Rectal smooth muscle tissue (tissue), 1 donor: ENCODE measurements around the gene NOVA1.

Experiments used
- H3K27ac ChIP-seq: one replicate; pipeline ENCODE4 v1.7.0; 2013; ENCODE audit warnings: low read depth, low read length, inconsistent platforms
- H3K27me3 ChIP-seq: one replicate; pipeline ENCODE4 v1.7.0; 2013; ENCODE audit warnings: low read length; ENCODE audit not compliant: control insufficient read depth, insufficient read depth
- H3K36me3 ChIP-seq: one replicate; pipeline ENCODE4 v1.7.0; 2013; ENCODE audit warnings: low read length; ENCODE audit not compliant: control insufficient read depth, insufficient read depth
- H3K4me1 ChIP-seq: one replicate; pipeline ENCODE4 v1.7.0; 2013; ENCODE audit warnings: low read length; ENCODE audit not compliant: control insufficient read depth, insufficient read depth
- H3K4me3 ChIP-seq: one replicate; pipeline ENCODE4 v1.7.0; 2013; ENCODE audit warnings: low read length
- H3K9ac ChIP-seq: one replicate; pipeline ENCODE4 v1.7.0; 2013; ENCODE audit warnings: low read length

The NOVA1 gene

DNA sequence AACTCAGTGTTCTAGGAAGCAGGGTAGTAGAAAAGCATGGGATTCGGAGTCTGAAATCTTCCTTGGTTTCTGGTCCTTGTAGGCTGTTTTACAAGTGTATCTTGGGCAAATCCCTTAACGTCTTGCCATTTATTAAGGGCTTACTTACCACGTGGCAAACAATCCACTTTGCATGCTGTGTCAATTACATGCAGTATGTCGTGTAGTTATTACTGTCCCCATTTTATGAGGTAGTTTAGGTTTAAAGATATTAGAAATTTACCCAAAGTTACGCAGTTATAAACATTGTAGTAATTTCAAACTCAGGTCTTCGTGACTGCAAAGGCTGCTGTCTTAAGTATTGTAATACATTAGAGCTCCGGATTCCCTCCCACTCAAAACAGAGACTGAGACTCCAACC lies 1.5 kb upstream of the NOVA1 start:
- H3K4me3 ChIP-seq = peak overlapping the region; percentile 75
- H3K27me3 ChIP-seq = no peaks in the 10 kb centered on the region
- H3K4me1 ChIP-seq = no peaks in the 10 kb centered on the region
- no peak overlapping the region for H3K27ac ChIP-seq
- H3K9ac ChIP-seq = no peak overlapping the region
- H3K36me3 ChIP-seq = no peaks in the 10 kb centered on the region

DNA sequence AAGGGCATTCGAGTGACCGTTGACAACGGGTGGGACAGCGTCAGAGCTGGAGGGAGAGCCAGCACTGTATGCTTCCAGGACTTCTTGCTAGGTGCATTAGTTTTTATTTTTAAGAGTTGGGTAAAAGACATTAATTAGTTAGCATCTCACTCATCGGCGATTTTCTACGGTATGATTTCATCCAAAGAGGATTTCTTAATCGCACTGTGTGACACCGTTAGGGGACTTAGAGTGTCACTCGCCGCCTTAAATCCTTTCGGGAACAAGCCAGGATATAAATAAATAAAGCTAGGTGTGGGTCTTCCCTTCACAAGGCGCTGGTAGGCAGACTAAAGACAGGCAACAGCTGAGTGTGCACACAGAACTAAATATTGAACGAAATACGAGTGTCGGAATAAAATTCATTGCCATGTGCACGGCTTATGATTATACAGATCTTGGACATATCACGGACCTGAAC lies 869 bp upstream of the NOVA1 start:
- Histone ChIP-seq H3K4me1 (no peaks in the 10 kb centered on the region), H3K27ac (peak overlapping the region; percentile 88), H3K36me3 (no peaks in the 10 kb centered on the region), H3K9ac (no peak overlapping the region), H3K4me3 (peak overlapping the region; percentile 75), H3K27me3 (no peaks in the 10 kb centered on the region)

DNA sequence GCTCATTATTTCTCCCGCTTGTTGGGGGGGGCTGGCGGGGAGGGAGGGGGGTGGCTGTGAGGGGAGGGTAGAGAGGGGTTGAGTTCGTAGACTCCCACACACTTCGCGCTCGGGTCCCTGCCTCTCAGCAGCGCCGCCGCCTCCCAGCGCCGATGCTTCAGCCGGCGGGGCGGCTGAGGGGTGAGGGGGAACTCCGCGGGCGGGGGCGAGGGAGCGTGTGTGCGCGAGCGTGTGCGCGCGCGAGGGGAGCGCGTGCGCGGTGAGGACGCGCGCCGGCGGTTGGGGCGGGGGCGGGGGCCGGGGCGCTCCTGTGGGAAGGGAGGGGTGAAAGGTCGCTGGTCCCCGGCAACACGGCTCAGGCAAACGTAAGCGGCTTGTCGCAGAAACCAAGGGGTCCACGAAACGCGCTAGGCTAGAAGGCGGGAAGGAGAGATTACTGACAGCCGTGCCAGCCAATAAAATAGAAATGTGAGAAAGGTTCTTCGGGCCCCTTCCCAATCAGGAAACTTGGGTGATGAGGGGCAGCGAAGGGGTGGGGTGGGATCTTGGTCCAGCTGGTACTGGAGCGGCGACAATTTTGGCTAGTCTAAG lies 343 bp upstream of the NOVA1 start:
- Histone ChIP-seq H3K9ac (no peak overlapping the region), H3K27me3 (no peaks in the 10 kb centered on the region), H3K27ac (peak overlapping the region; percentile 88), H3K36me3 (no peaks in the 10 kb centered on the region), H3K4me1 (no peaks in the 10 kb centered on the region), H3K4me3 (peak overlapping the region; percentile 89)

DNA sequence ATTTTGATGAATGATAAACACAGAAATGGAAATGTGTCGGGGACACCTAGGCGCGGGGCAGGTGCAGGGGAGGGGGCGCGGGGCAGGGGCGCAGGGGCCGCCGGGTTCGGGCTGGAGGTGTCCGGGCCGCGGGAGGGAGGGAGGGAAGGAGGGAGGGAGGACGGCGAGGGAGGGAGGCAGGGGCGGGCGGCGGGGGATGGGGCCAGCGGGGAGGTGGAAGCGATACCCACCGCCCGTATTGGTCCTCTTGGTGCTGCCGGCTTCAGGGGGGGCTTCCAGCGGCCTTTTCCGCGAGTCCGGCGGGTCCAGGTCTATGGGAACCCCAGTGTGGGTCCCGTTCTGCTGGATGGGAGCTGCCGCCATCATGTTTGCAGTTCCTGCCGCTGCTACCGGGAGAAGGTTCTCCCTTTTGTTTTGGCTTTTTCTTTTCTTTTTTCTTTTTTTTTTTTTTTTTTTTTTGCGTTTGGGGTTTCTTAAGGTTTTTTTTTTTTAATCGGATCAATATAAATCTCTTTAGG lies 703 bp downstream of the NOVA1 start:
- Histone ChIP-seq H3K27me3 (no peaks in the 10 kb centered on the region), H3K4me3 (peak overlapping the region; percentile 89), H3K36me3 (no peaks in the 10 kb centered on the region), H3K4me1 (no peaks in the 10 kb centered on the region), H3K27ac (peak overlapping the region; percentile 88), H3K9ac (no peak overlapping the region)

DNA sequence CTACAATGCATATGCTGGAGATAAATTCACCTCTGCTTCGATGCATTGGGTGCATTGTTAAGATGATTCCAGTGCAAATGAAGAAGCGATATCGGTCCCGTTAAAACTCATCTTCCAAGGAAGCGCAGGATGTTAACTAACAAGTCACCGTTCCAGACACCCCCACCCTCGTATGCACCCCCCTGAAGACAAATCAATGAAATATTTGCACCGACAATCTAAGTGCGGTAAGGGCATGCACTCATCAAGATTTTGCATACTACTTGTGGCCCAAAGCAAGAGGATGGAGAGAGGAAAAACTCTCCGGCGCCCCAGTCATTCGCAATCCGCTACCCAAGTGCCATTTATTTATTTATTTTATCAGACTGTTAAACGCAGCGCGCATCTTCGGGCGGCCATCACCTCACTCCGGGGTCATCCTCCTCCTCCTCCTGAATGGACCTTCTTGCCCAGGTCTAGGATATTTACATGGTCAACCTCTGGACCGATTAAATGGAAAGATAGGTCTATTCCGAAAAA lies 1.2 kb downstream of the NOVA1 start:
- Histone ChIP-seq H3K4me1 (no peaks in the 10 kb centered on the region), H3K9ac (no peak overlapping the region), H3K27ac (peak overlapping the region; percentile 88)

DNA sequence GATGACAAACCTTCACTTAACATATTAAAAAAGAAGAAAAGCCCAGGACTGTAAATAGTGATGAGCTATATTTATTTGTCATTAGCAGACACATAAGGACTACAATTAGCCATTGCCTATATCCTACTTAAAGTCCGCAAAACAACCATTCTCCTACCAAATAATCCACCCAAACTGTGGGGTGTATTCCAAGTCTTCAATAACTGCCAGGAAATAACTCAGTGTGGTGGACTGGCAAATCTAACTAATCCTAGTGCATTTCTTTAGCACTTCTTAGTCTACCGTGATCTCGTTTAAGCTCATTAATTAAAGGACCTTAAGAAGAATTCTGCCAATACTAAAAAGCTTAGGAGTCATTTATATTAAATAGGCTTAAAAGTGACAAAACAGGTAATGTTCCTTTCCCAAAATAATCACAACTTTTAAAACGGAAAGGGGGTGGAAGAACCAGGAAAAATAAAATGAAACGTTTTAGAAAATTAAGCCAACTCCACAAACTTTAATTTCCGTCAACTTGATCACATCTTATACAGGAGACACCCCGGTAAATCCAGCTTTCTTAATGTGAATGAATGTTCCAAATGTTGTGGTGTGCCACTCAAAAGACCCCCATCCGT lies 1.8 kb downstream of the NOVA1 start:
- Histone ChIP-seq H3K4me3 (peak overlapping the region; percentile 76), H3K4me1 (no peaks in the 10 kb centered on the region), H3K36me3 (no peaks in the 10 kb centered on the region), H3K27ac (peak overlapping the region; percentile 88), H3K27me3 (no peaks in the 10 kb centered on the region), H3K9ac (no peak overlapping the region)

More for the DNA sequence above, 1.2 kb downstream of the NOVA1 start:
- no peaks in the 10 kb centered on the region for H3K36me3 ChIP-seq
- peak overlapping the region; percentile 76 for H3K4me3 ChIP-seq
- H3K27me3 ChIP-seq = no peaks in the 10 kb centered on the region

DNA sequence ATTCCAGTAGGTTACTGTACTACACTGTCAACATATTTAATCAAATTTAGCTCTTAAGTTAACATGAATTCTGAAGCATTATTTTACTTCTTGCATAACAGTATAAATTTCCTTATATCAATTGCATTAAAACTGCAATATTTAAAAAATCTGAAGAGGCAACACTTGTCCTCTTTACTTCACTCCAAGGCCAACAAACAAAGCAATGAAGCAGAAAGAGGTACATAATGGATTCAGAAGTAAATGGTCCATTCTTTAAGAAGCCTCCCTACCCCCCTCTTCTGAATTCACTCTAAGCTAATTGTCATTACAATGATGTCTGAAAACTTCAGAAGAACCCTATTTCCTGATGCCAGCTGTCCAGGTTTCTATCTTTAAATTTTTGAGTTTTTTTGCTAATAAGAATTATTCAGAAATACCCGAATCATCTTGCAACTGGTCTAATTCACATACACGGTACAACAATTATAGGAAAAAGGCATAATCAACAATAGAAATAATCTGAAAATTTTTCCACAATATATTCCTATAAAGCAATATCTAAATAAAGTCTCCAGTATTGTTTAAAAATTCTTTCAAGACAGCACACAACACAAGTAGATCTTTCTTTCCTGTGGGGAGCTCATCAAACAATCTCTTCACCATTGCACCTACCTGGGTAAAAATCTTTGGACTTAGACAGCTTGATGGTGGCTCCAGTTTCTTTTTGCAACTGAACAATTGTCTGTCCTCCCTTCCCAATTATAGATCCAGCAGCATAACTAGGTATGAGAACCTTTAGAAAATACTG lies 2.9 kb downstream of the NOVA1 start:
- Histone ChIP-seq H3K27ac (peak overlapping the region; percentile 23), H3K4me1 (no peaks in the 10 kb centered on the region), H3K4me3 (no peak overlapping the region), H3K9ac (no peak overlapping the region), H3K27me3 (no peaks in the 10 kb centered on the region), H3K36me3 (no peaks in the 10 kb centered on the region)

DNA sequence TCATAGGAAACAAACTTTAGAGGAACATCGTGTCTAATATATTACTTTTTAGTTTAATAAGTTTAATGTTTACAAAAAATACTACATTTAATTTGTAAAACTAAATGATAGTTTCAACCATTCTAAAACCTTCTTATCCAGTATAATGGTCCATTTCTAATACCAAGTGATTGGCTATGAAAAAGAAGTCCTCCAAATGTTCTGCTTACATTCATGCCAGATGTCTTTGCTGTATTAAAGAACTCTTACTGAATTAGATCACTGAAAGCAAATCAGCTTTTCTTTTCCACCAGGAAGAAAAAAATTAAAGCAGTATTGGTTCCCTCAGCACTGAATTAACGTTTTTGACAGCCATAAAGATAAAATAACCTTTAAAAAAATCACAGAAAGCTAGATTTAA lies 3.7 kb downstream of the NOVA1 start:
- Histone ChIP-seq H3K36me3 (no peaks in the 10 kb centered on the region), H3K27ac (no peak overlapping the region), H3K27me3 (no peaks in the 10 kb centered on the region), H3K4me3 (peak overlapping the region; percentile 21), H3K9ac (no peak overlapping the region), H3K4me1 (no peaks in the 10 kb centered on the region)

DNA sequence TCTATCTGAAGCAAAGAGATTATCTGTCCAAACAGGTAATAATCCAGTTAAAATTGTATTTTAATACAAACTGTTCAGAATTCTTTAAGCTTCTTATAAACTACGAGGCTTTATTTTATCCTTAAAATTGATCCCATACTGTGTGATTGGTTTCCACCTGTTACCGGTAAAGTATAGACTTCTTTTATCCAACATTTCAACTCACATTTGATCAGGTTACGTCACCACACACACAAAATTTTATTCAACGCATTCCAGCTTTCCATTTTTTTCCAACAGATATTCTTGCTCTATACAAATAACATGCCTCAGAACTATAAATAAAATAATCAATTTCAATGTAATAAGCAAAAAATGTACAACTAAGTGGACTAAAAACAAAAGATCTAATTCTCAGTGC lies 4.5 kb downstream of the NOVA1 start:
- Histone ChIP-seq H3K4me3 (no peak overlapping the region), H3K27ac (no peak overlapping the region), H3K9ac (no peak overlapping the region), H3K27me3 (no peaks in the 10 kb centered on the region), H3K4me1 (no peaks in the 10 kb centered on the region), H3K36me3 (no peaks in the 10 kb centered on the region)

DNA sequence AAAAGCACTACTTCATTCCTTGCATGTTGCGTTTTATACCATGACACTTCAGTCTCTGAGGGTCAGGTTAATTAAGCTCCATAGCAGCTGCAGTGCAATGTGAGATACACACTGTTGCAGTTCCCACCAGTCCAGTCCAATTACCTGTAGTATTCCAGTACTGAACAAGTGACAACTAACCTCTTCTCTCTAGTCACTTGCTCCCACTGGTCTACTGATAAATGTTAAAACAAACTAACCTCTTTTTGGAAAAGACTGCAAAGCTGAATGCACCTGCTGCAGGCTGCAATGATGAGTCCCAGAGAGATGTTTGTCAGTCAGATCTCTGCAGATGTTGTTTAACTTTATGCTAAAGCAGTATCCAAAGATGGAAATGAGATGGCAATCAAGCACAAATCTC lies 7.9 kb downstream of the NOVA1 start:
- Histone ChIP-seq H3K27ac (no peak overlapping the region), H3K4me3 (no peak overlapping the region), H3K9ac (no peak overlapping the region), H3K27me3 (no peaks in the 10 kb centered on the region), H3K36me3 (no peaks in the 10 kb centered on the region), H3K4me1 (no peaks in the 10 kb centered on the region)

DNA sequence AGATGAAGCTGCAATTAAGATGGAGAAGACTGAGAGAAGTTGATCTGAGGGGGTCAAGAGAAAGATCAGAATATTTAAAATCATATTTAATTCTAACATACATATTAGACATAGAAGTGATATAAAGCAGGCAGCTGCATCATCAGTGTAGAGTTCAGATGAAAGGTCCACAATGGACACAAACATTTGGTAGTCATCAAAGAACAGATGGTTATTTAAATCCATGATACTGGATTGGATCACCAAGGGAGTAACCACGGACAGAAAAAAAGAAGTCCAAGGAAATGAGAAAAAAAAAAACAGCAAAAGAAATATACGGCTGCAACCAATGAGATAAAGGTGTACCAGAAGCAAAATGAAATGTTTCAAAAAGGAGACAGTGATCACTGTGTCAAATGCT lies 20.1 kb downstream of the NOVA1 start:
- no peak overlapping the region for H3K9ac ChIP-seq

DNA sequence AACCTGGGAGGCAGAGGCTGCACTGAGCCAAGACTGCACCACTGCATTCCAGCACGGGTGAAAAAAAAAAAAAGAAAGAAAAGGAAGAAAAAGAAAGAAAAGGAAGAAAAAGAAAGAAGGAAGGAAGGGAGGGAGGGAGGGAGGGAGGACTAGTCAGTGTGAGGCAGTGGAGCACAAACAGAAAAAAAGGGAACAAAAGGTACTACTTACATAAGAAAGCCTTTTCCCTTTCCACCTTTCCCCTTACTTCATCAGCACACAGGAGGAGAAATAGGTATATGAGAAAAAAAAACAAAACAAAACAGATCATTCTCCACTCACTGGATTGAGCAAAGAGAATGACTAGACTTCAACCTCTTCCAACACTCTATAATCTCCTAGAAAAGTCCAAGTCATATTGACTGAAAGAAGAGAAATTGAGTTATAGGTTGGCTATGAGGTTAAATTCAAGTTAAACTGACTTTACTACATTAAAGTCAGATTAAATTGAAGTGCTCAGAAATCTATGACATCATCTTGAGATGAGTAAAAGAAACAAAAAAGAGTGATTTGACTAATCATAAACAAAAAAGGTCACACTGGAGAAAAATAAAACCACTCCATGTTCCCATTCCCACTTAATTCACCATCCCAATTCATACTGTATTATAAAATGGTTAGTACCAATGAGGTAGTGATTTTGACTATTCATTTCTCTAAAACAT lies 43.6 kb downstream of the NOVA1 start:
- Histone ChIP-seq H3K4me1 (no peaks in the 10 kb centered on the region), H3K27ac (no peak overlapping the region), H3K36me3 (no peaks in the 10 kb centered on the region), H3K27me3 (no peaks in the 10 kb centered on the region), H3K9ac (no peak overlapping the region), H3K4me3 (no peak overlapping the region)

More for the DNA sequence above, 20.1 kb downstream of the NOVA1 start:
- no peak overlapping the region for H3K4me3 ChIP-seq
- no peaks in the 10 kb centered on the region for H3K4me1 ChIP-seq
- no peaks in the 10 kb centered on the region for H3K27me3 ChIP-seq
- H3K27ac ChIP-seq = no peak overlapping the region
- H3K36me3 ChIP-seq = no peaks in the 10 kb centered on the region
